Superior temporal gyrus (tissue), 1 donor: Measurements from ENCODE around the gene AP1S1.
"Not testable (repeated sequence)": the region's sequence is repeated elsewhere in the genome, so short reads cannot be mapped to it uniquely, and the experiment has no call there.

Source experiments
- DNase-seq: peaks from one replicate; pipeline ENCODE4 v3.0.0-alpha.2; 2016; ENCODE audit errors: extremely low spot score

The AP1S1 gene

DNA sequence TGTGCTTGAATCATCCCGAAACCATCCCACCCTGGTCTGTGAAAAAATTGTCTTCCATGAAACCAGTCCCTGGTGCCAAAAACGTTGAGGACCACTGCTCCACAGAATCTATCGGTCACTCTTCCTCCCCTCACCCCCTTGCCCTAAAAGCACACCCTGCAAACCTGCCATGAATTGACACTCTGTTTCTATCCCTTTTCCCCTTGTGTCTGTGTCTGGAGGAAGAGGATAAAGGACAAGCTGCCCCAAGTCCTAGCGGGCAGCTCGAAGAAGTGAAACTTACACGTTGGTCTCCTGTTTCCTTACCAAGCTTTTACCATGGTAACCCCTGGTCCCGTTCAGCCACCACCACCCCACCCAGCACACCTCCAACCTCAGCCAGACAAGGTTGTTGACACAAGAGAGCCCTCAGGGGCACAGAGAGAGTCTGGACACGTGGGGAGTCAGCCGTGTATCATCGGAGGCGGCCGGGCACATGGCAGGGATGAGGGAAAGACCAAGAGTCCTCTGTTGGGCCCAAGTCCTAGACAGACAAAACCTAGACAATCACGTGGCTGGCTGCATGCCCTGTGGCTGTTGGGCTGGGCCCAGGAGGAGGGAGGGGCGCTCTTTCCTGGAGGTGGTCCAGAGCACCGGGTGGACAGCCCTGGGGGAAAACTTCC lies 28.2 kb upstream of the AP1S1 start:
- no peak for DNase-seq

DNA sequence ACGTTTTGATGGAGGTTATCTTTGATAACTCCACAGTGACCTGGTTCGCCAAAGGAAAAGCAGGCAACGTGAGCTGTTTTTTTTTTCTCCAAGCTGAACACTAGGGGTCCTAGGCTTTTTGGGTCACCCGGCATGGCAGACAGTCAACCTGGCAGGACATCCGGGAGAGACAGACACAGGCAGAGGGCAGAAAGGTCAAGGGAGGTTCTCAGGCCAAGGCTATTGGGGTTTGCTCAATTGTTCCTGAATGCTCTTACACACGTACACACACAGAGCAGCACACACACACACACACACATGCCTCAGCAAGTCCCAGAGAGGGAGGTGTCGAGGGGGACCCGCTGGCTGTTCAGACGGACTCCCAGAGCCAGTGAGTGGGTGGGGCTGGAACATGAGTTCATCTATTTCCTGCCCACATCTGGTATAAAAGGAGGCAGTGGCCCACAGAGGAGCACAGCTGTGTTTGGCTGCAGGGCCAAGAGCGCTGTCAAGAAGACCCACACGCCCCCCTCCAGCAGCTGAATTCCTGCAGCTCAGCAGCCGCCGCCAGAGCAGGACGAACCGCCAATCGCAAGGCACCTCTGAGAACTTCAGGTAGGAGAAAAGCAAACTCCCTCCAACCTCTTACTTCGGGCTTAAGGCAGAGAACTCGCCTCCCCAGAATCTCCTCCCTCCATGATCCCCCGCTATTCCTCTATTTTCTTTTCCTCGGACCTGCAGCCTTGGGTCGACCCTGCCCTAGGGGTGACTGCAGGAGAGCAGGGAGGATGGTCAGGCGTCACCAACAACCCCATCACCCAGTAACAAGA lies 27.4 kb upstream of the AP1S1 start, which contains the start of gene SERPINE1:
Gene SERPINE1, plus strand, starts transcription at position 454 of the 809 bp plus-strand sequence. CDS start 1,290 bp downstream, outside the sequence.
- peak; percentile 17 for DNase-seq

DNA sequence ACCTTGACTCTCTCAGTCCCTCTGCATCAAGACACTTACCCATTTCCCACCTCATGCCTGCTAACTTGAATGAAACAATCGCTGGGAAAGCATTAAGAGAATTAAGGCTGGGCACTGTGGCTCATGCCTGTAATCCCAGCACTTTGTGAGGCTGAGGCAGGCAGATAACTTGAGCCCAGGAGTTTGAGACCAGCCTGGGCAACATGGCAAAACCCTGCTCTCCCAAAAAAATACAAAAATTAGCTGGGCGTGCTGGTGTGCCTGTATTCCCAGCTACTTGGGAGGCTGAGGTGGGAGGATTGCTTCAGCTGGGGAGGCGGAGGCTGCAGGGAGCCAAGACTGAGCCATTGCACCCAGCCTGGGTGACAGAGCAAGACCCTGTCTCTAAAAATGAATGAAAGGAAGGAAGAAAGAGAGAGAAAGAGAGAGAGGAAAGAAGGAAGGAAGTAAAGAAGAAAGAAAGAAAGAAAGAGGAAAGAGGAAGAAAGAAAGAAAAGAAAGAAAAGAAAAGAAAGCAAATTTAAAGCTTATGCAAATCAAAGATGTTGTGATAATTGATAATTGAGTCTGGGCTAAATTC lies 26.7 kb upstream of the AP1S1 start:
- no peak for DNase-seq

- no peak for DNase-seq
Observed at GRCh38 chr7:101128040-101128834, 26.0 kb upstream of the AP1S1 start.

GRCh38 chr7:101129603-101130117 lies 24.6 kb upstream of the AP1S1 start:
- DNase-seq = no peak

GRCh38 chr7:101132626-101133600 lies 21.4 kb upstream of the AP1S1 start:
- not testable (repeated sequence) for DNase-seq

GRCh38 chr7:101133621-101134398 lies 20.5 kb upstream of the AP1S1 start:
- DNase-seq = no peak

DNA sequence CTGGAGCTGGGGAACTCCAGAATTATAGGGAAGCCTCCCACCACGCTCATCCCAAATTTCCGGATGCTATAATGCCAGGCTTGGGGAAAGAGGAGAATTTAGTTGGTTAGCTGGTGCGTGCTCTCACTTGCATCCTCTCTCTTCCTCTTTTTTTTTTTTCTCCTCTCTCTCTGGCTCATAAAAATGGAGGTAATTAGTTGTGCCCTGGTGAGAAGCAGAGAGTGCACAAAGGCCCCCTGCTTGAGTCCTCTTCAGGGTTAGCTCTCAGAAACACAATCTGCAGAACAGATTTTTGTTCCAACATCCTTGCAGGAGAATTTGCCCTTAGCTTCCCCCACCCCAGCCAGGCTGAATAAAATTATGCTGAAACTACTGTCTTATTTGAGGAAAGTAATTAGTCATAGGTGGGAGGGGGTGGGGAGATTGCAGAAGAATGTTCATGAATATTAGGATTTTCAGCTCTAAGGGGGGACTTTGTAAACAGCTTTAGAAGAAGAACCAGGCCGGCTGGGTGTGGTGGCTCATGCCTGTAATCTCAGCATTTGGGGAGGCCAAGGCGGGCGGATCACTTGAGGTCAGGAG lies 19.8 kb upstream of the AP1S1 start:
- no peak for DNase-seq

- DNase-seq = no peak
Observed at GRCh38 chr7:101137651-101138212, 16.5 kb upstream of the AP1S1 start.

DNA sequence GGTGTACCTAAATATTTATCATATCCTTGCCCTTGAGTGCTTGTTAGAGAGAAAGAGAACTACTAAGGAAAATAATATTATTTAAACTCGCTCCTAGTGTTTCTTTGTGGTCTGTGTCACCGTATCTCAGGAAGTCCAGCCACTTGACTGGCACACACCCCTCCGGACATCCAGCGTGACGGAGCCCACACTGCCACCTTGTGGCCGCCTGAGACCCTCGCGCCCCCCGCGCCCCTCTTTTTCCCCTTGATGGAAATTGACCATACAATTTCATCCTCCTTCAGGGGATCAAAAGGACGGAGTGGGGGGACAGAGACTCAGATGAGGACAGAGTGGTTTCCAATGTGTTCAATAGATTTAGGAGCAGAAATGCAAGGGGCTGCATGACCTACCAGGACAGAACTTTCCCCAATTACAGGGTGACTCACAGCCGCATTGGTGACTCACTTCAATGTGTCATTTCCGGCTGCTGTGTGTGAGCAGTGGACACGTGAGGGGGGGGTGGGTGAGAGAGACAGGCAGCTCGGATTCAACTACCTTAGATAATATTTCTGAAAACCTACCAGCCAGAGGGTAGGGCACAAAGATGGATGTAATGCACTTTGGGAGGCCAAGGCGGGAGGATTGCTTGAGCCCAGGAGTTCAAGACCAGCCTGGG lies 15.9 kb upstream of the AP1S1 start:
- no peak for DNase-seq

- no peak for DNase-seq
Observed at GRCh38 chr7:101140339-101140699, 14.0 kb upstream of the AP1S1 start.

DNA sequence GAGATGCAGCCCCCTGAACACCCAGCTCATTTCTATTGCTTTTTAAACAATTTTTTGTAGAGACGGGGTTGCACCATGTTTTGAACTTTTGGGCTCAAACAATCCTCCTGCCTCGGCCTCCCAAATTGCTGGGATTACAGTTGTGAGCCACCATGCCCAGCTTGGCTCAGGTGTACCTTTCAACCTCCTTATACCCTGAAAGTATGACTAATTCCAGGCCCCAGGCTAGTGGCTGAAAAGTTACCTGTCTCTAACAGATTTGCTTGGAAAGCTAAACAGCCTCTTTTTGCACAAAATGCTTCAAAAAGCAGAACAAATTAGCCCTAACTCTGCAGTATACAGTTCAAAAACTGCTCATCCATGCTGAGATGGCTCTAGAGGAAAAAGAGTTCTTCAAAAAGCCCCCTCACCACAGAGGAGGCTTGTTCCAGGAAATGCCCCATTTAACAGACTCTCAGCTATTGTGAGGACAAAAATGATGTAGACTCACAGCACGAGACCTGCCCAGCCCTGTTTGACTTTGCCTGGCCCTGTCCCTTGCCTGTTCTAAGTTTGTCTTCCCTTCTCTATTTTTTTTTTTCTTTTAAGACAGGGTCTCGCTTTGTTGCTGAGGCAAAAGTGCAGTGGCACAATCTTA lies 13.4 kb upstream of the AP1S1 start:
- DNase-seq = no peak

DNA sequence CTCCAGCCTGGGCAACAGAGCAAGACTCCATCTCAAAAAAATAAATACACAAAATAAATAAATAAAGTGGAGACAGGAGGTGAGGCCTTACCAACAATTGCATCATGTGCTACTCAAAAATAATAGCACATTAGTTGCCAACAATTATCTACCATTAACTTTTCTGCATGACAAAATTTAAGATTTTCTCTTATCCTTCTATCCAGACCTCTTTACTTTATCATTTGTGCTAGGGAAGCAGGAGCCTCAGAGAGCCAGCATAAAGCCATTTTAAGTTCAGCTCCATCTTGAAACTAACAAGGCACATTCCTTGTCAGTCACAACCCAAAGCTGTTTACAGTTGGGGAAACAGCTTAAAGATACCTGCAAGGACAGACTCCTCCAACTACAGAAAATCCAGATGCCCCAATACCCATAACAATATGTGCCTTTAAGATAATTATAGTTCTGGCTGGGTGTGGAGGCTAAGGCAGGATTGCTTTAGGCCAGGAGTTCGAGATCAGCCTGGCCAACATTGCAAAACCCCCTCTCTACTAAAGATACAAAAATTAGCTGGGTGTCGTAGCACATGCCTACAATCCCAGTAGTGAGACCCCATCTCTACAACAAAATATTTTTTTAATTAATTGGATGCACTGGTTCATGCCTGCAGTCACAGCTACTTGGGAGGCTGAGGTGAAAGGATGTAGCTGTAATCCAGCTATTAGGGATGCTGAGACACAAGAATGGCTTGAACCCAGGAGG lies 2.2 kb upstream of the AP1S1 start:
- DNase-seq = no peak

DNA sequence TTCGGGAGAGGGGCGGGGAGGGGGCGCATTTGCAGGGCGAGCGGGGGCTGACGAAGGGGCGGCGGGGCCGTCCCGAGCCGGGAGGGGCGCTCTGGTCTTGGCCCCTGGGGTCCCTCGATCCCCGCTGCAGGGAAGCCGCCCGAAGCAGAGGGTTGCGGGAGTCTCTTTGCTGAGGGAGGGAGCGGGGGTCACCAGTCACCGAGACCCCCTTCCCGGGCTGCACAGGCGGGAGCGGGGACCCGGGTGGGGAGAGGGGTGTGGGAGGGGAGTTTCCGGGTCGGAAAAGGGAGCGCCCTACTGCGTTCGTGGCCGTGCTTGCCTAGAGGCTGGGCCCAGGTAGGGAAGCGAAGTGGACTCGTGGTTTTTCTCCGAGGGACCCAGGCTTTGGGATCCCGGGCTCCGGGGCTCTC lies 422 bp downstream of the AP1S1 start:
- DNase-seq = no peak

- no peak for DNase-seq
Observed at GRCh38 chr7:101155303-101155702, 1.0 kb downstream of the AP1S1 start.

GRCh38 chr7:101156277-101156676 lies 2.0 kb downstream of the AP1S1 start:
- no peak for DNase-seq

DNA sequence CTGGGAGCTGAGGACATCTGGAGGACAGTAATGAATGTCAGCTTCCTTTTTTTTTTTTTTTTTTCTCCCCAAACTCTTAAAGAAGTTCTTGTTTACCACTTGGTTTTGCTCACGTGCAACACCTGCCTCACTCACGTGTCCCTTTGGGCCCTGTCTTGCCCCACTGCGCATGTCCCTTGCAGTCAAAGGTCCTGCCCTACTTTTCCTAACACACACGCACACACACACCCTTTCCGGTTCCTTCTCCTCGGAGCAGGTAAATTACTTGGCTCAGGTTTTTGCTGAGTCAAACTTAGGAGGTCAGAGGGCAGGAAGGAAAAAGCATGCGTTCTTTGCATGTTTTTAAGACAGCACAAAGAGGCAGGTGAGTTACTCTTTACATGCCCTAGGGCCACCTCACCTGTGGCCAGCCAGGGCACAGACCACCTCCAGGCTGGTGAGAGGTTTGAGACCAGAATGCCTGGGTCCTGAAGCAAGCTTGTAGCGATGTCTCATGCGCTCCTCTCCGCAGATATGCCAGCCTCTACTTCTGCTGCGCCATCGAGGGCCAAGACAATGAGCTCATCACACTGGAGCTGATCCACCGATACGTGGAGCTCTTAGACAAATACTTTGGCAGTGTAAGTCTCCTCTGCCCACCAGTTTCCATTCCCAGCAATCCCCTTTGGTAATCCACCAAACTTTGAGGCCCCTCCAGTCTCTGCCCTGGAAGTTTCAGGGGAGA lies 2.8 kb downstream of the AP1S1 start:
- no peak for DNase-seq
